Prostate gland (tissue), 2 donors: ENCODE measurements around the gene FRMD3. TPM values are rescaled to one million over a fixed set of nuclear protein-coding genes. Genes with fewer than 3 reads are reported as not detected.

Experiments used
- DNase-seq: peaks from one replicate; pipeline ENCODE4 v3.0.0-alpha.2; 2019; ENCODE audit warnings: low spot score
- H3K27ac ChIP-seq, 2 donors: fragments of 200-600 bp; sonication (generic); 2 replicates each; pipeline ENCODE4 v1.5.1; 2017 to 2019
- H3K27me3 ChIP-seq: fragments of 200-600 bp; sonication (generic); replicated peaks from 2 replicates; pipeline ENCODE4 v1.5.1; 2019; ENCODE audit not compliant: insufficient read depth
- H3K36me3 ChIP-seq, 2 donors: fragments of 200-600 bp; sonication (generic); 1 replicate in 1 of 2; 2 replicates in 1 of 2; pipeline versions ENCODE4 v1.5.1 to v1.8.1; 2017 to 2019
- H3K4me1 ChIP-seq: fragments of 200-600 bp; sonication (generic); replicated peaks from 2 replicates; pipeline ENCODE4 v1.5.1; 2019
- H3K4me3 ChIP-seq, 2 donors: fragments of 200-600 bp; sonication (generic); 2 replicates each; pipeline ENCODE4 v1.5.1; 2017 to 2019
- H3K9me3 ChIP-seq: fragments of 200-600 bp; sonication (generic); 2 replicates; pipeline ENCODE4 v1.5.1; 2017
- POLR2A ChIP-seq: fragments of 450-650 bp; IDR thresholded peaks from one replicate; pipeline ENCODE4 v1.6.1; 2016; ENCODE audit warnings: antibody characterized with exemption, mild to moderate bottlenecking
- POLR2AphosphoS5 ChIP-seq: sonication (generic); formaldehyde crosslinking; IDR thresholded peaks from one replicate; pipeline ENCODE4 v1.6.1; 2017; ENCODE audit warnings: antibody characterized with exemption
- WGBS: methylation state at CpG from one replicate; pipeline ENCODE4 v1.1.5; 2018; 5-methylcytosine and 5-hydroxymethylcytosine counted together
- intact Hi-C: fragments of 100-400 bp; cut with DNase I; formaldehyde crosslinking; loops from one replicate; pipeline ENCODE4 v1.14.2; 2022
- total RNA-seq, 2 donors: library from RNA; depleted of rRNA; stranded (reverse); fragments of >200 nt; gene quantifications; one replicate each; pipeline ENCODE4 v1.1.0, GENCODE V29; 2016
- TF ChIP-seq, protein P1 (sequence below), 4 experiments: fragments of 200-600 bp in 2 of 4; fragments of 450-650 bp in 2 of 4; sonication (generic) in 2 of 4; IDR thresholded peaks; 1 replicate in 3 of 4; 2 replicates in 1 of 4; pipeline ENCODE4 v1.5.1; 2016 to 2019; ENCODE audit warnings: antibody characterized with exemption in 4 of 4, mild to moderate bottlenecking in 2 of 4, moderate library complexity in 2 of 4

FRMD3 gene
- total RNA-seq, 2 donors from 2014 or later = 2.3 to 3.4 TPM

DNA sequence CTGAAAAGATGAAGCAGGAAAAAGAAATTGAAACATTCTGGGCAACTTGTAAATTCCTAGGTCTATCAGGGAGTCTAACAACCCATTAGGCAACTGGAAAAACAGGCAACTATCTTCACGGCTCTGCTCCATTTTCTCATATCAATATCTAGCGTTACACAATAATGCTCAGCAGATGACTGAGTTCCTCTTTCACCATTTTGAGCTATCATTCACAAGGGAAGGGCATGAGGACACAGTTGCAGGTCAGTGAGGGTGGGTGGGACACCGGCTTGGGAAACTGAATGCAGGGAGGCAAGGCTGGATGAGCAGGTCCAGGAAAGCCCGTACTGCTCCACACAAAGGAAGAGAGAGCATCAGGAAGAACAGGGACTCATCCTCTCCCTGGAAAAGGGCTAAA lies 67.0 kb downstream of the FRMD3 start:
- Histone ChIP-seq H3K4me1 (no peaks in the 10 kb centered on the region), H3K4me3 (no peak overlapping the region), H3K9me3 (no peaks in the 10 kb centered on the region), H3K27ac (no peak overlapping the region), H3K27me3 (no peaks in the 10 kb centered on the region), H3K36me3 (no peaks in the 10 kb centered on the region)
- TF ChIP-seq POLR2AphosphoS5 (no peak), POLR2A (no peak)
- TF ChIP-seq, protein P1, sequence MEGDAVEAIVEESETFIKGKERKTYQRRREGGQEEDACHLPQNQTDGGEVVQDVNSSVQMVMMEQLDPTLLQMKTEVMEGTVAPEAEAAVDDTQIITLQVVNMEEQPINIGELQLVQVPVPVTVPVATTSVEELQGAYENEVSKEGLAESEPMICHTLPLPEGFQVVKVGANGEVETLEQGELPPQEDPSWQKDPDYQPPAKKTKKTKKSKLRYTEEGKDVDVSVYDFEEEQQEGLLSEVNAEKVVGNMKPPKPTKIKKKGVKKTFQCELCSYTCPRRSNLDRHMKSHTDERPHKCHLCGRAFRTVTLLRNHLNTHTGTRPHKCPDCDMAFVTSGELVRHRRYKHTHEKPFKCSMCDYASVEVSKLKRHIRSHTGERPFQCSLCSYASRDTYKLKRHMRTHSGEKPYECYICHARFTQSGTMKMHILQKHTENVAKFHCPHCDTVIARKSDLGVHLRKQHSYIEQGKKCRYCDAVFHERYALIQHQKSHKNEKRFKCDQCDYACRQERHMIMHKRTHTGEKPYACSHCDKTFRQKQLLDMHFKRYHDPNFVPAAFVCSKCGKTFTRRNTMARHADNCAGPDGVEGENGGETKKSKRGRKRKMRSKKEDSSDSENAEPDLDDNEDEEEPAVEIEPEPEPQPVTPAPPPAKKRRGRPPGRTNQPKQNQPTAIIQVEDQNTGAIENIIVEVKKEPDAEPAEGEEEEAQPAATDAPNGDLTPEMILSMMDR (IDR thresholded peaks at IDR 0.05) = no peak
- intact Hi-C loops = no loop called here
- no peak for DNase-seq
- WGBS = 68% methylated on average over 4 of the region's 4 CpGs

DNA sequence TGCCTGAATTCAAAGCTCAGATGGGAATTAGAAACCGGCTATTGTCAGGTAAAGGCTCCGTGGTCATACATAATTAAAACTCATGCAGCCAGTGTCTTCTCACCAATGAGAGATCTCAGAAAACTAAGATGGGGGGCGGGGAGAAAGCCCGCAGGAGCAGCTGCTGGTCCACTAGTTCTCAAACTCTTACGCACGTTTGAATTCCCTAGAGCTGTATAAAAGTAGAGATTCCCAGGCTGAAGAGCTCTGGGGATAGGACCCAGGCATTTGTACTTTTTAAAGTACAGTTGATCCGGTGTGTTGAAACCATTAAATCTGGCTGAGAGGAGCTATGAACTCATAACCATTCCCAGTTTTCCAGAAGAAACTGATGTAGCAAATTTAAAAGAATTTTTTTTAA lies 68.5 kb downstream of the FRMD3 start:
- H3K36me3 ChIP-seq = no peaks in the 10 kb centered on the region
- no peak overlapping the region for H3K4me3 ChIP-seq
- H3K27me3 ChIP-seq = no peaks in the 10 kb centered on the region
- intact Hi-C loops = no loop called here
- DNase-seq = no peak
- H3K9me3 ChIP-seq = no peaks in the 10 kb centered on the region
- no peaks in the 10 kb centered on the region for H3K4me1 ChIP-seq
- 80% methylated on average over 7 of the region's 7 CpGs for WGBS
- no peak overlapping the region for H3K27ac ChIP-seq
- TF ChIP-seq POLR2AphosphoS5 (no peak), POLR2A (no peak)
- TF ChIP-seq, protein P1 (IDR thresholded peaks at IDR 0.05) = no peak

DNA sequence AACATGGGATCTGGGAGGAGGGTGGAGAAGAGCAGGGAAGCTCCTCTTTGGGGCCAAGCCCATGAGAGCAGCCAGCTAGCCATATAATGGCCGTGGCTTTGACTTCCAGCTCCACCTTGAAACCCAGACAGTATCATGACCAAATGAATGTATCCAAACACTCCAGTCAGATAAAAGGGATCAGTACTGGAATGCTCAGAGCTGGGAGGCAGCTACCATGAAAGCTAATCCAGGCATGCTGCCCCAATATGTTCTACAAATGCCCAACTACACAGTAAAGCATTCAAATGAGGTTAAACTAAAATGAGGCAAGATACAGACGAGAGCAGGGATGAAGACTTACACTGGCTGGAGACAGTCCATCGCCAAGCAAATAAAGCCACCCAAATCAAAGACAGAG lies 69.4 kb downstream of the FRMD3 start:
- 75% methylated on average over 3 of the region's 3 CpGs for WGBS
- Histone ChIP-seq H3K4me3 (no peak overlapping the region), H3K36me3 (no peaks in the 10 kb centered on the region), H3K9me3 (no peaks in the 10 kb centered on the region), H3K27me3 (no peaks in the 10 kb centered on the region), H3K27ac (no peak overlapping the region), H3K4me1 (no peaks in the 10 kb centered on the region)
- TF ChIP-seq POLR2A = no peak
- TF ChIP-seq POLR2AphosphoS5 = no peak
- TF ChIP-seq, protein P1 (IDR thresholded peaks at IDR 0.05) = no peak
- no peak for DNase-seq
- intact Hi-C loops = no loop called here

DNA sequence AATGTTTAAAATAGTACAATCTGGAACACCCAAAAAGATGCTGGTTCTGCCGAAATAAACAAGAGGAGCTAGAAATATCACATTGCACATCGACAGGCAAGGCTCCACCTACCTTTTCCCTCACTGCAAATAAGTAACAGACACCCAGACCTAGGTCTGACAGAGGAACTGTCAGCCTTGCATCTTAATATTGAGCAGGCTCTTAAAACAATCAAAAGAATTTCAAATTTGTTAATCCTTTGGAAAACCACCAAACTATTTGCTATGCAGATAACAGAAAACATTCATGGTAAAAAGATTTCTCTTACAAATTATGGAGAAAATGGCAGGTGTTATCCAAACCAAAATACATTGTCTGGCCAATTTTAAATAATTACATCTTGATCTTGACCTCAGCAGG lies 71.3 kb downstream of the FRMD3 start:
- TF ChIP-seq POLR2A (no peak), POLR2AphosphoS5 (no peak)
- TF ChIP-seq, protein P1 (IDR thresholded peaks at IDR 0.05) = no peak
- no peak overlapping the region for H3K27ac ChIP-seq

DNA sequence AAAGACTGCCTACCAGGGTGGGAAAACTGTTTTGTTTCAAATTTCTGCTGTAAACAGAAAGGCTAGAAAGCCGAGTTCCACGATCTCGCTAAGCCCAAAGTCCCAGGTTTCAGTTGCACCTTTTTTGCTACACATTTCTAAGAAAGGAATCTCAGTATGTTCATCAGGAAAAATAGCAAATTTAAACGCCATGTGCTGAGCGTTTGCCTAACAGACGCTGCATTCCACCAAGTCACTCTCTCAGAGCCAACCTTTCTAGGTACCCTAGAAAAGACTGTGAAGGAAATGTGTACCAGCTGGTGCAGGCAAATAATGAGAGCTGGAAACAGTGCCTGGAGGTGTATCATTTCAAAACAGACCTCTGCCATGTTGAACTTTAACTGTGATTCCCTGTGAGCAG lies 71.8 kb downstream of the FRMD3 start:
- Histone ChIP-seq H3K36me3 (no peaks in the 10 kb centered on the region), H3K4me1 (no peaks in the 10 kb centered on the region), H3K9me3 (no peaks in the 10 kb centered on the region), H3K27ac (no peak overlapping the region), H3K27me3 (no peaks in the 10 kb centered on the region), H3K4me3 (no peak overlapping the region)
- intact Hi-C loops = no loop called here
- DNase-seq = no peak
- 82% methylated on average over 6 of the region's 6 CpGs for WGBS
- no peak for TF ChIP-seq POLR2A
- TF ChIP-seq POLR2AphosphoS5 = no peak
- TF ChIP-seq, protein P1 (IDR thresholded peaks at IDR 0.05) = no peak

More for the DNA sequence above, 71.3 kb downstream of the FRMD3 start:
- DNase-seq = no peak
- Histone ChIP-seq H3K36me3 (no peaks in the 10 kb centered on the region), H3K9me3 (no peaks in the 10 kb centered on the region), H3K27me3 (no peaks in the 10 kb centered on the region), H3K4me3 (no peak overlapping the region), H3K4me1 (no peaks in the 10 kb centered on the region)
- intact Hi-C loops = no loop called here
- 50% methylated on average over 2 of the region's 2 CpGs for WGBS
